ENCODE data around the gene LHFPL2.

Gene LHFPL2

DNA sequence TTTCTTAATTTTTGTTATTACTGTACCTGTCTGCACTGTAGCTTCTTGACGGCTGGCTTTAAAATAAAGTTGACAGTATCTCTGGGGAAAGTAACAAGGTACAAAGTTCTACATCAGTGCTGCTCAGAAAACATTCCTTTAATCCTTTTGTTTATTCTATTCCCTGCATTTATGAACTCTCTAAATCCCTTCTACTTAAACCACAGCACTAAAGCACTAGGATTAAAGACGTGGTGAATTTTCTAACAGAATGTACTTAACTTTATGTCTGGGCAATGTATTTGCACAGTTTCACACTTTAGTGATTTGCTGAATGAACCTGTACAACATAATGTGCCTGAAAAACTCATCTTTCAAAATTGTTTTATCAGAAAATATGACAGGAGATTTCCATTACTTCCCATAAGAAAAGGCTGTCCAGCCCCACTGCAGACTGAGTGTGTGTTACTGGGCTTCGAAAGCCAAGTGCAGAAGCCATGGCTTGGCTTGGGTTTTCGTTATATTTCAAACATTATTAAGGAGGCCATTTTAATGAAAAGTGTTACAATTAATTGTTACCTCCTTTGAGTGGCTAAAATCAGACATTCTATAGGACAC lies 43.8 kb downstream of the LHFPL2 start:
- Histone ChIP-seq H3K9me3 (no peaks in the 10 kb centered on the region), H3K27ac (no peak overlapping the region), H3K4me1 (ENCODE audit: control insufficient read depth in 1 of 2, insufficient read depth in 1 of 2, low read depth in 1 of 2, low read length in 1 of 2) (no peaks in the 10 kb centered on the region), H3K36me3 (no peaks in the 10 kb centered on the region), H3K4me3 (ENCODE audit: low read depth in 1 of 2, low read length in 1 of 2) (no peak overlapping the region), H3K27me3 (peaks cover 6% of the 10 kb centered on the region)
- no peak for TF ChIP-seq CTCF (IDR thresholded peaks at IDR 0.05)

DNA sequence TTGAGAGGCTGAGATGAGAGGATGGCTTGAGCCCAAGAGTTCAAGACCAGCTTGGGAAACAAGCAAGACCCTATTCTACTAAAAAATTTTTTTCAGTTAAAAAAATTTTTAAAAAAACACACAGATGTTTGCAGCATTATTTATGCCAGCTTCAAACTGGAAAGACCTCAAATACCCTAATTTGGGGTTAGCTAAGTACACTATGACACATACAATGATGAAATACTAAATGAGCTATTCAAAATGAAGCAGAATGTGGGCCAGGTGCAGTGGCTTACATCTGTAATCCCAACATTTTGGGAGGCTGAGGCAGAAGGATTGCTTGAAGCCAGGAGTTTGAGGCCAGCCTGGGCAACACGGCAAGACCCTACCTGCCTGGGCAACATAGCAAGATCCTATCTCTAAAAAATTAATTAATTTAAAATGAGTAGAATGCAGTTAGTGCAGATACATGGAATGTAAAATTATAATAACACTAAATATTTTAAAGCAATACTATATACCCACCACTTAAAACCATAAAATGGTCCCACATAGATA lies 44.9 kb downstream of the LHFPL2 start:
- Histone ChIP-seq H3K9me3 (no peaks in the 10 kb centered on the region), H3K4me1 (ENCODE audit: control insufficient read depth in 1 of 2, insufficient read depth in 1 of 2, low read depth in 1 of 2, low read length in 1 of 2) (no peaks in the 10 kb centered on the region), H3K27me3 (peaks cover 6% of the 10 kb centered on the region), H3K27ac (no peak overlapping the region), H3K4me3 (ENCODE audit: low read depth in 1 of 2, low read length in 1 of 2) (no peak overlapping the region), H3K36me3 (no peaks in the 10 kb centered on the region)
- no peak for TF ChIP-seq CTCF (IDR thresholded peaks at IDR 0.05)

- Histone ChIP-seq H3K27ac (no peak overlapping the region), H3K36me3 (no peaks in the 10 kb centered on the region), H3K9me3 (no peaks in the 10 kb centered on the region), H3K4me1 (ENCODE audit: control insufficient read depth in 1 of 2, insufficient read depth in 1 of 2, low read depth in 1 of 2, low read length in 1 of 2) (no peaks in the 10 kb centered on the region), H3K27me3 (peaks cover 6% of the 10 kb centered on the region), H3K4me3 (ENCODE audit: low read depth in 1 of 2, low read length in 1 of 2) (no peak overlapping the region)
- TF ChIP-seq CTCF (IDR thresholded peaks at IDR 0.05), result no peak
Measured at GRCh38 chr5:78602400-78602799, 46.2 kb downstream of the LHFPL2 start.

DNA sequence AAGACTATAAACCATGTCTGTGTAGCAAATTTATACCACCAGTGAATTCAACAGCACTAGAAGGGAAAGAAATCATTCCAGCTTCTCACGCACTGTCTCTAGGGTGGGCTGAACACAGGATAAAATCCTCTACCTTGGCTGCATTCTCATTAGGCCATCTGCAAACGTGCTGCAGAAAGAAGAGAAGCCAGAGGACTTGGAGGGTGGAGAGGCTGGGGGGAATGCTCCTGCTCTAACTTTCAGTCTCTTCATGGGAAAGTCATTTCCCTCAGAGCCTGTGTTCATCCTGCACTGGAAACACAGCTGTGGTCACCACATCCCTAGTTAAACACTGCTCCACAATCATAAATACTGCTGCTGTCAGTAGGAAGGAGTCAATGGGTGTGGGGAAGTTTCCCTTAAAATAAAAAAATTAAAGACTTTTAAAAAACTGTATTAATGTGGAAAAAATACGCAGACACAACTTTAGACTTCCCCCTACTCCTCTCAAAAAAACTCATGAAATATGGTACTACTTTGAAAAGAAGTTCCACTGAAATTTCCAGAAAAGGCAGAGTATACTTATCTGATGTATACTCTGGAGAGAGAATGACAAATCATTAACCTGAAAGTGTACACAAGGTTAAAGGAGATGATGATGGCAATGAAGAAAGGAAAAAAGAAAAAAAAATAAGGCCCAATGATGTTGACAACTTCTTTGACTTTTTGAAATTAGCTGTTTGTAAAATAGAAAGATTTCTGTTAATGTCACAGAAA lies 46.8 kb downstream of the LHFPL2 start:
- no peak overlapping the region for H3K27ac ChIP-seq

More for the DNA sequence above, 46.8 kb downstream of the LHFPL2 start:
- Histone ChIP-seq H3K36me3 (no peaks in the 10 kb centered on the region), H3K4me3 (ENCODE audit: low read depth in 1 of 2, low read length in 1 of 2) (no peak overlapping the region), H3K27me3 (peaks cover 6% of the 10 kb centered on the region), H3K4me1 (ENCODE audit: control insufficient read depth in 1 of 2, insufficient read depth in 1 of 2, low read depth in 1 of 2, low read length in 1 of 2) (no peaks in the 10 kb centered on the region), H3K9me3 (no peaks in the 10 kb centered on the region)
- no peak for TF ChIP-seq CTCF (IDR thresholded peaks at IDR 0.05)
